ENCODE measurements around the gene INSIG2.

Gene INSIG2

DNA sequence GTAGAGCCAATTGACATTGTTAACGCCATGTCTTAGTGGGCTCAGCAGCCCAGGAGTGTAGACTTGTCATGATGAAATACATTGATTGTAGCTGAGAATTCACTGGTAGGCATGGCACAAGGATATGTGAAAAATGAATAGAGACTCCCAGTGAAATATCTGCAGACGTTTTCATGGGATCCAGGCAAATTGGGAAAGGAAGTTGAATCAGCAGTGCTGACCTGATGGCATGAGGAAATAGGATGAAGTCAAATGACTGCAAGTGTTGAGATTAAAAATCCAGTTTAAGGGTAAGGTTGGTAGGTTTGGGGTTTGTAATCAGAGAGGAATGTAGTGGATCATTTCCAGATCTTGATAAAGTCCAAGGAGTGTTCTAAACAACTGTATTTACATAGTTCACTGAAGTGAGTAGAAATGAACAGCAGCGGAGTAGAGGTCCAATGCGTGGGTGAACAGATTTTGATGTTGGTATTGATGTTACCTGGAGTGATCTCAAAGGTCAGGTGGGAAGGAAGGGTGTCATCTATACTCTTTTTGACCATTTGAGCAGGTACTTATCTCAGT lies 24.6 kb downstream of the INSIG2 start:
- no peaks in the 10 kb centered on the region for H3K79me2 ChIP-seq (ENCODE audit: insufficient read depth, low read length)
- H3K4me3 ChIP-seq (ENCODE audit: low read depth, low read length, poor library complexity, severe bottlenecking): no peak overlapping the region
- H3K27ac ChIP-seq (ENCODE audit: low read depth, low read length, poor library complexity, severe bottlenecking): no peak overlapping the region
- H3K27me3 ChIP-seq (ENCODE audit: insufficient read depth, low read length): no peaks in the 10 kb centered on the region
- no peaks in the 10 kb centered on the region for H3K9me3 ChIP-seq (ENCODE audit: low read length)
- no peak overlapping the region for H3K4me2 ChIP-seq (ENCODE audit: low read length)
- no peak overlapping the region for H3K9ac ChIP-seq (ENCODE audit: low read length)
- H3K4me1 ChIP-seq (ENCODE audit: insufficient read depth, low read length, severe bottlenecking): no peaks in the 10 kb centered on the region
- no peak for TF ChIP-seq EZH2 (IDR thresholded peaks at IDR 0.05; ENCODE audit: borderline replicate concordance, low read length)
- TF ChIP-seq, protein P1, sequence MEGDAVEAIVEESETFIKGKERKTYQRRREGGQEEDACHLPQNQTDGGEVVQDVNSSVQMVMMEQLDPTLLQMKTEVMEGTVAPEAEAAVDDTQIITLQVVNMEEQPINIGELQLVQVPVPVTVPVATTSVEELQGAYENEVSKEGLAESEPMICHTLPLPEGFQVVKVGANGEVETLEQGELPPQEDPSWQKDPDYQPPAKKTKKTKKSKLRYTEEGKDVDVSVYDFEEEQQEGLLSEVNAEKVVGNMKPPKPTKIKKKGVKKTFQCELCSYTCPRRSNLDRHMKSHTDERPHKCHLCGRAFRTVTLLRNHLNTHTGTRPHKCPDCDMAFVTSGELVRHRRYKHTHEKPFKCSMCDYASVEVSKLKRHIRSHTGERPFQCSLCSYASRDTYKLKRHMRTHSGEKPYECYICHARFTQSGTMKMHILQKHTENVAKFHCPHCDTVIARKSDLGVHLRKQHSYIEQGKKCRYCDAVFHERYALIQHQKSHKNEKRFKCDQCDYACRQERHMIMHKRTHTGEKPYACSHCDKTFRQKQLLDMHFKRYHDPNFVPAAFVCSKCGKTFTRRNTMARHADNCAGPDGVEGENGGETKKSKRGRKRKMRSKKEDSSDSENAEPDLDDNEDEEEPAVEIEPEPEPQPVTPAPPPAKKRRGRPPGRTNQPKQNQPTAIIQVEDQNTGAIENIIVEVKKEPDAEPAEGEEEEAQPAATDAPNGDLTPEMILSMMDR (IDR thresholded peaks at IDR 0.05; ENCODE audit: low read length): no peak
- no peaks in the 10 kb centered on the region for H4K20me1 ChIP-seq (ENCODE audit: insufficient read depth, low read length)
- no peaks in the 10 kb centered on the region for H3F3A ChIP-seq (ENCODE audit: insufficient read depth, low read length)
- H2AFZ ChIP-seq (ENCODE audit: low read length): no peak overlapping the region
- H3K36me3 ChIP-seq (ENCODE audit: insufficient read depth, low read length): peaks cover 15% of the 10 kb centered on the region; the same call in 1 of the 2 replicates
- no peaks in the 10 kb centered on the region for H3K9me2 ChIP-seq (ENCODE audit: low read depth, low read length)

DNA sequence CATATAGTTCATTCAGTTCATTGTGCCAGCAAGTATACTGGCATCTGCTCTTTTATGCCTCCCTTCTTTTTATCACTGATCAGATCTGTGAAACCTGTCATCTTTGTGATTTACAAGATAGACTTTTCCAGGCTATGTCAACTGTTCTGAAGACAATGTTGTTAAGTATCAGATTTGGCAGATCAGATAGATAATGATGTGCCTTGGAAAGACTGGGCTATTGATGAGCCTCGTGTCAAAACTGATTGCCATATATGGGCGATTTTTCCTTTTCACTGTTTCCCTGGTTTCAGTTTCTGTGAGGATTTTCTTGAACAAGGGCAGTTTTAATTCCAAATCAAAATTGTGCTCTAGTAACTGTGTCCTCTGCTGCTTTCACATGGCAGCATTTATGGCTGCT lies 26.6 kb downstream of the INSIG2 start:
- Histone ChIP-seq H2AFZ (ENCODE audit: low read length) (no peak overlapping the region), H3K27ac (ENCODE audit: low read depth, low read length, poor library complexity, severe bottlenecking) (no peak overlapping the region)
- no peak for TF ChIP-seq EZH2 (IDR thresholded peaks at IDR 0.05; ENCODE audit: borderline replicate concordance, low read length)
- TF ChIP-seq, protein P1 (IDR thresholded peaks at IDR 0.05; ENCODE audit: low read length): no peak

DNA sequence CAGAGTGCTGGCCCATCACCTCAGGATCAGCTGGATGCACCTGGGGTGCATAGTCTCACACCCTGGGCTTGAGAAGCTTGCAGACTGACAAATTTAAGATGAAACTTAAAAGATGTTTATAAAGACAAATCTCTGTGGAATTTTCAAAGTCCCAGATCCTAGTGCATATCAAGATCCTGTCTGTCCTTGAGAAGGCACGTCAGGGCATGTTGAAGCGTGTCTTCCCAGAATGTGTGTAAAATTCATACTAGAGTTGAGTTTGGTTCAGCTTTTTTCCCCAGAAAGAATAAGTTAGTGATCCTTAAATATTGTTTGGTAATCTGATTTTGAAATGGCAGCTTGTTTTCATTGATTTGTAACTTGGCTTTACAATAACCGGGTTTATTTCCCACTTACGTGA lies 27.5 kb downstream of the INSIG2 start:
- no peak for TF ChIP-seq EZH2 (IDR thresholded peaks at IDR 0.05; ENCODE audit: borderline replicate concordance, low read length)
- TF ChIP-seq, protein P1 (IDR thresholded peaks at IDR 0.05; ENCODE audit: low read length): no peak
- no peaks in the 10 kb centered on the region for H3K36me3 ChIP-seq (ENCODE audit: insufficient read depth, low read length)

More for the DNA sequence above, 26.6 kb downstream of the INSIG2 start:
- no peaks in the 10 kb centered on the region for H3K9me2 ChIP-seq (ENCODE audit: low read depth, low read length)
- H3K27me3 ChIP-seq (ENCODE audit: insufficient read depth, low read length): no peaks in the 10 kb centered on the region
- no peak overlapping the region for H3K9ac ChIP-seq (ENCODE audit: low read length)
- no peaks in the 10 kb centered on the region for H3F3A ChIP-seq (ENCODE audit: insufficient read depth, low read length)
- H3K79me2 ChIP-seq (ENCODE audit: insufficient read depth, low read length): no peaks in the 10 kb centered on the region
- no peak overlapping the region for H3K4me3 ChIP-seq (ENCODE audit: low read depth, low read length, poor library complexity, severe bottlenecking)
- no peaks in the 10 kb centered on the region for H3K36me3 ChIP-seq (ENCODE audit: insufficient read depth, low read length)
- no peaks in the 10 kb centered on the region for H4K20me1 ChIP-seq (ENCODE audit: insufficient read depth, low read length)
- H3K4me1 ChIP-seq (ENCODE audit: insufficient read depth, low read length, severe bottlenecking): no peaks in the 10 kb centered on the region
- no peak overlapping the region for H3K4me2 ChIP-seq (ENCODE audit: low read length)
- no peaks in the 10 kb centered on the region for H3K9me3 ChIP-seq (ENCODE audit: low read length)

More for the DNA sequence above, 27.5 kb downstream of the INSIG2 start:
- H3K9me2 ChIP-seq (ENCODE audit: low read depth, low read length): no peaks in the 10 kb centered on the region
- H3K79me2 ChIP-seq (ENCODE audit: insufficient read depth, low read length): no peaks in the 10 kb centered on the region
- no peaks in the 10 kb centered on the region for H4K20me1 ChIP-seq (ENCODE audit: insufficient read depth, low read length)
- no peak overlapping the region for H2AFZ ChIP-seq (ENCODE audit: low read length)
- H3K4me1 ChIP-seq (ENCODE audit: insufficient read depth, low read length, severe bottlenecking): no peaks in the 10 kb centered on the region
- no peaks in the 10 kb centered on the region for H3F3A ChIP-seq (ENCODE audit: insufficient read depth, low read length)
- H3K9me3 ChIP-seq (ENCODE audit: low read length): no peaks in the 10 kb centered on the region
- no peak overlapping the region for H3K9ac ChIP-seq (ENCODE audit: low read length)
- no peak overlapping the region for H3K27ac ChIP-seq (ENCODE audit: low read depth, low read length, poor library complexity, severe bottlenecking)
- H3K27me3 ChIP-seq (ENCODE audit: insufficient read depth, low read length): no peaks in the 10 kb centered on the region
- H3K4me3 ChIP-seq (ENCODE audit: low read depth, low read length, poor library complexity, severe bottlenecking): no peak overlapping the region
- H3K4me2 ChIP-seq (ENCODE audit: low read length): no peak overlapping the region
